Right lobe of liver (tissue), 4 donors: ENCODE results near the gene ATAD1.

Source experiments
- CTCF ChIP-seq, 4 donors: fragments of 200-600 bp in 3 of 4; fragments of 450-650 bp in 1 of 4; IDR thresholded peaks; one replicate each; pipeline versions ENCODE4 v1.5.1 to v1.8.0; 2016 to 2022; ENCODE audit warnings: antibody characterized with exemption in 4 of 4, mild to moderate bottlenecking in 2 of 4
- POLR2A ChIP-seq: fragments of 450-650 bp; IDR thresholded peaks from one replicate; pipeline ENCODE4 v1.6.1; 2017; ENCODE audit warnings: antibody characterized with exemption, mild to moderate bottlenecking
- donor health status: DM: no; HTN: no; CAD: no.
- donor health status: DM: no; HTN: no; CAD: no.
- donor health status: DM: no; HTN: yes; CAD: no.

- TF ChIP-seq CTCF (IDR thresholded peaks at IDR 0.05) (no peak), POLR2A (no peak)
Observed at GRCh38 chr10:87803831-87804230, 14.2 kb downstream of the ATAD1 start.
